GM18861 (cell line): ENCODE data around the gene ACLY.
"Not testable (repeated sequence)": the region's sequence is repeated elsewhere in the genome, so short reads cannot be mapped to it uniquely, and the experiment has no call there.

Source experiments
- ATAC-seq: cut with Tn5 transposase; IDR thresholded peaks from one replicate; pipeline ENCODE4 v1.9.1; 2021; ENCODE audit not compliant: unreplicated experiment

The ACLY gene

DNA sequence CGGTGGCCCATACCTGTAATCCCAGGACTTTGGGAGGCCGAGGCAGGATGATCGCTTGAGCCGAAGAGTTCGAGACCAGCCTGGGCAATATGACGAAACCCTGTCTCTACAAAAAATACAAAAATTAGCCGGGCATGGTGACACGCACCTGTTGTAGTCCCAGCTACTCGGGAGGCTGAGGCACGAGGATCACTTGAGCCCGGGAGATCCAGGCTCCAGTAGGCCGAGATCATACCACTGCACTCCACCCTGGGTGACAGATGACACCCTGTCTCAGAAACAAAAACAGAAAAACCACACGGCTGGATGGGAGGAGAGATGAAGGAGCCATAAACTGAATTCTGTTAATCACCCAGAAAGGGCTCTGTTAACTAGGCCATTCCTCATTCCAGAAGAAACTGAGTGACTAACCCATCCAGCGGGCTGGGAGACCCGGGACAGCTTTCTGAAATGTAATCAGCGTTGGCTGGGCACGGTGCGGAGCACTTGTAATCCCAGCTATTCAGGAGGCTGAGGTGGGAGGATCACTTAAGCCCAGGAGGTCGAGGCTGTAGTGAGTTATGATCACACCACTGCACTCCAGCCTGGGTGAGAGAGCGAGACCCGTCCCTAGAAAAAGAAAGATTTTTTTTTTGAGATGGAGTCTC, 82.1 kb downstream of the ACLY start:
- no peak for ATAC-seq

DNA sequence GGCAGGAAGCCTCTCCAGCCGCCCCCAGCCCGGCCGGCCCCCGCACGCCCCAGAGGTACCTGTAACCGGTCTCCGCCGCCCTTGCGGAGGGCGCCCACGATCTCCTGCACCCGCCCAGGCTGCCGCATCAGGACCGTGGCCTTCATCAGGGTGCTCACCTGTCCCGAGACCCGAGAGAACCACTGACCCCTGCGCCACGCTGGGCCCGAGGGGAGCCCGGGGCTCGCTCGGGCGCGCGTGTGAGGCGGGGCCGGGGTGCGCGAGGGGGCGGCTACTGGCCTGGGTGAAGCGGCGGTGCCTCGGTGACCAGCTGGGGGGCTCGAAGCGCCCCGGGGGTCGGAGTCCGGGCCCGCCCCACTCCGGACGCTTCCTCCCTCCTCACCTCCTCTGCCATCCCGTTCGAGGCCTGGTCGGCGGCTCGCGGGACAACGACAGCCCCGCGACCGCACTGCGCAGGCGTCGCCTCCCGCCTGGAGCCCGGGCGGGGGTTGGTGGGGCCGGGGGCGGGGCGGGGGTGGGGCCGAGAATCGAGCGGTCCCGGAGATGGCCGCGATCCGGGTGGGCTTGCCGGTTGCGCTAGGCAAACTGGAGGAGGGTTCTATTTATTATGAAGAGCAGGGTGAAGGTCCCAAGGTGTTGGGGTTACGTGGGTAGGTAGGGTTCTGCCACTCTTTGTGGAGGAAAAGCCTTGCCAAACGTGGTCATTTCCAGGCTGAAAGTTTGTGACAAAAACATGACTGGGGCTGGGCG, 82.8 kb downstream of the ACLY start, which contains the start of gene NT5C3B:
Gene NT5C3B (minus strand): TSS at position 433 of the 750 bp plus-strand sequence. CDS start 39 bp downstream, at position 394.
- no peak for ATAC-seq

DNA sequence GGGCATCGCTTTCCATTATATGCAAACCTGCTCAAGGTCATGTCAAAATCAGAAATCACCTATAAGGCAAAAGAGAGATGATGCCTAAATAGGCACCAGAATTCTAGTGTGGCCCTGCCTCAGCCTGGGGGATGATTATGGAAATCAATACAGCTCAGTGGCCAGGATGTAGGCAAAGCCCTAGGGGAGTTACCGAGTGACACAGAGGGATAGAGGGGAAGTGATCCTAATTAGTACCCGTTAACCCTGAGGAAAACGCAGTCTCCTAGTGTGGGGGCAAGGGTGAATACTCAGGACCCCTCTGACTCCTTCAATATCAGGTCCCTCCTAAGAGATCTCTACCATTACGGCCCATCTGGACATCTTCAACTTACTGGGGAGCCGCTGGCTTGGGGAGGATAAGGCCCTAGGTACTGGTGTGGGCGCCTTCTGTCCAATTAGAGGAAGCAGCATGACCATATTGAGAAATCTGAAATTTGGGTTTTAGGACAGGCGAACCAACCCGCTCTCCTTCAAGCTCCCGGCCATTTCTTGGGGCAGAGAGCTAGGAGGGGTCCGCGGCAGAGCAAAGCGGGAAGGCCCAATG, 83.4 kb downstream of the ACLY start:
- no peak for ATAC-seq

DNA sequence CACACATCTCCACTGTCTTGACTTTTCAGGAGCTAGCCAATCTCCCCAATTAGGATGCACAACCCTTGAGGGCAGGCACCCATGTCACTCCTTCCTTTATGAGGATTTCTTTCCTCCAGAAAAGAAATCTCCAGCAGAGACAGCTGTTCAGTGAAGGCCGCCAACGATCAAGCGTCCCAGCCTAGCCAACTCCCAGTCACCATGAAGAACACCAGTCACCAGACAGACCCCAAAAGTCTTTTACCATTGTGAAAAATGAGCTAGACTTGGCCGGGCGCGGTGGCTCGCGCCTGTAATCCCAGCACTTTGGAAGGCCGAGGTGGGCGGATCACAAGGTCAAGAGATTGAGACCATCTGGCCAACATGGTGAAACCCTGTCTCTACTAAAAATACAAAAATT, 88.8 kb downstream of the ACLY start:
- ATAC-seq = not testable (repeated sequence)

DNA sequence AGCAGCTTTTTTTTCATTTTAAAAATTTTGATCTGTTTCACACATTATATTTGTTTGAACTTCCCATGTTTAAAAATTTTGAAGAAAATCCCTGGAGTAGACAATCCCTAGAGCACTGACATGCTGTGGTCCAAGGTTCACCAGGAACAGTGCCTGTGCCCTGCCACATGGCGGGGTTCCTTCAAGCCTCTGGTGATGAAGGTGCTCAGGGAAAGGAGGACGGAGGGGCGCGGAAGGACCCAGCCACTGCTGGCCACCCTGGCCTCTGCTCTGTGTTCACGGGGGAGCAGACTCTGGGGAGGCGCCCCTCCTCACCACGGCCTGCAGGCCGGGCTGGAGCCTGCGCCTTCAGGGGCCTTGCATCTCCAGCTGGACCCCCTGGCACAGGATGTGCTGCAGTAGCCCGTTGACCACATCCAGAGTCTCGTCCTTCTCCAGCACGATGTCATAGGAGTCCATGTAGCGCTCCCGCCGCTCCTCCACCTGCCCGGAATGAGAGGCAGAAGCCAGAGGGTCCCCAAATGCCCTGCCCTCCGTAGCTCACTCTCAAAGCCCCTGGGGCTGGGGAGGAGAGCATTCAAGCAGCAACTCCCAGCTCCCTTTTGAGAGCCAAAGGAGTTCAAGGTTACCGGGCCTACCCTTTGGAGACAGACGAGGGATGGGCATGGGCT, 93.4 kb downstream of the ACLY start:
- ATAC-seq = no peak

DNA sequence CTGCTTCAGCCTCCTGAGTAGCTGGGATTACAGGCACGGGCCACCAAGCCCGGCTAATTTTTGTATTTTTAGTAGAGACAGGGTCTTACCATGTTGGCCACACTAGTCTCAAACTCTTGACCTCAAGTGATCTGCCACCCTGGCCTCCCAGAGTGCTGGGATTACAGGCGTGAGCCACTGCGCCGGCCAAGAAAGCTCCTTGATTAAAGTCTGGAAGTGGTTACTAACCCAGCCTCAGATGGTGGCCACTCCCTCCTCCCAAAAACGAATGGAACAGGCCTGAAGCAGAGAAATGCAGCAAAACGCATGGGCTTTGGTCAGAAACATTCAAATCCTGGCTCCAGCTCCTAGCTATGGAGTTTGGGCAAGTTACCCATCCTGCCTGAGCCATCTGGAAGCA, 94.7 kb downstream of the ACLY start:
- ATAC-seq = no peak

DNA sequence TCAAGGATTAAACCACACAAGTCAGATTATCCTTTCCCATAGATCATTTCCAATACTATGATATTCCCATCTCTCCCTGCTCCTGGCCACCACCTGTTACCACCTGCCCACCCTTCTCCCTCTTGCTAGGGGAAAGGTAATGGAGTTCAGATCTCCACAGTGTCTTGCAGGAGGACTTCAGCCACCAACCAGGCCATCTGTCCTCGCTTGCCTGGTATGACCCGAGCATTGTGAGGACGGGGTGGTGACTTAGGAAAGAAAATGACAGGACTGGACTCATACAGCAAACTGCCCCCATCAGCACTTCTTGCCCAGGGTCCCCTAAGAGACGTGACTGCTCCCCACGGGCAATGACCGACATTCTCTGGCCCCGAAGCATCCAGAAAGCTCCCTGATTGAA, 95.2 kb downstream of the ACLY start:
- ATAC-seq = no peak

DNA sequence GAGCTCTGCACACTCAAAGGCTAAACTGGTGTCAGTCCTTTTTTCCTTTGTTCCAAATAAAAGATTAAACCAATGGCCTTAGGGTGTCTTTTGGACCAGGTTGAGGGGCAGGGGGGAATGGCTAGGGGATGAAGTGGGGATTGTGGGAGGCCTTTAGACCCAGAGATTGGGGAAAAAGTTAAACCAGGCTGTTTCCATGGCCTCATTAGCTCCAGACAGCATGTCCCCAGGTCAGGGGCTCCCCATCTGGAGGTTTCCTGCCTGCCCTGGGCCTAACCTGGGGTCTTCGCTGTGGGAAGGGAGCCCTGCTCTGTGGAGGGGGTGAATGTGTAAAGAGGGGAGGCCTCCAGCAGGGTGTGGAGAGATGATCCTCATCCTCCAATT, 95.6 kb downstream of the ACLY start:
- ATAC-seq = no peak

DNA sequence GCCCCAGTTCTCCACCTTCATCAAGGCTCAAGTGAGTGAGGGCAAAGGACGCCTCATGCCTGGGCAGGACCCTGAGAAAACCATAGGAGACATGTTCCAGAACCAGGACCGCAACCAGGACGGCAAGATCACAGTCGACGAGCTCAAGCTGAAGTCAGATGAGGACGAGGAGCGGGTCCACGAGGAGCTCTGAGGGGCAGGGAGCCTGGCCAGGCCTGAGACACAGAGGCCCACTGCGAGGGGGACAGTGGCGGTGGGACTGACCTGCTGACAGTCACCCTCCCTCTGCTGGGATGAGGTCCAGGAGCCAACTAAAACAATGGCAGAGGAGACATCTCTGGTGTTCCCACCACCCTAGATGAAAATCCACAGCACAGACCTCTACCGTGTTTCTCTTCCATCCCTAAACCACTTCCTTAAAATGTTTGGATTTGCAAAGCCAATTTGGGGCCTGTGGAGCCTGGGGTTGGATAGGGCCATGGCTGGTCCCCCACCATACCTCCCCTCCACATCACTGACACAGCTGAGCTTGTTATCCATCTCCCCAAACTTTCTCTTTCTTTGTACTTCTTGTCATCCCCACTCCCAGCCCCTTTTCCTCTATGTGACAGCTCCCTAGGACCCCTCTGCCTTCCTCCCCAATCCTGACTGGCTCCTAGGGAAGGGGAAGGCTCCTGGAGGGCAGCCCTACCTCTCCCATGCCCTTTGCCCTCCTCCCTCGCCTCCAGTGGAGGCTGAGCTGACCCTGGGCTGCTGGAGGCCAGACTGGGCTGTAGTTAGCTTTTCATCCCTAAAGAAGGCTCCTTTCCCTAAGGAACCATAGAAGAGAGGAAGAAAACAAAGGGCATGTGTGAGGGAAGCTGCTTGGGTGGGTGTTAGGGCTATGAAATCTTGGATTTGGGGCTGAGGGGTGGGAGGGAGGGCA, 96.3 kb downstream of the ACLY start:
- no peak for ATAC-seq

DNA sequence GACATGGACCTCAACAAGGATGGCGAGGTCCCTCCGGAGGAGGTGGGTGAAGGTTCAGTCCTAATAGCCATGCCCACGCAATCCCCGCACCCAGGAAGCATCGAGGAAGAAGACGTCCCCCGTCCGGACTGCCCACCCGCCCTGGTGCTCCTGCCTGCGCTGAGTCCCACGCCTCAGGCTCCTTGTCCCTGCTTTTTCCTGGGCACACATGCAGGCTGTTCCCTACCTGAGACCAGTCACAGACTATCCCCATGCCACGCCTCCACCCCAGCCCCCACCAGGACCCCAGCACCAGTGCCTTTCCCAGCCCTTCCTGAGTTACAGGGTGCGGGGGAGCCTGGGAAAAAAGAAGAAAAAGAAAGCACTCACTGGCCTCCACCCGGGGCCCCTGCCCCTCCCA, 97.0 kb downstream of the ACLY start:
- no peak for ATAC-seq

DNA sequence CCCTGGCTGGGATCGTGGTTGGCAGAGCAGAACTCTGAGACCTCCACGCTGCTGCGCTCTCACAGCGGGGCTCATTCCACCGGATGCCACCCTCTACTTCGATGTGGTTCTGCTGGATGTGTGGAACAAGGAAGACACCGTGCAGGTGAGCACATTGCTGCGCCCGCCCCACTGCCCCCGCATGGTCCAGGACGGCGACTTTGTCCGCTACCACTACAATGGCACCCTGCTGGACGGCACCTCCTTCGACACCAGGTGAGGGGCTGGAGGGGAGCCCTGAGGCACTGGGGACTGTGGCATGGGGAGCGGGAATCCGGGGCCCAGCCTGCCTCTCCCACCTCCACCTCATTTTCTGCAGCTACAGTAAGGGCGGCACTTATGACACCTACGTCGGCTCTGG, 100.7 kb downstream of the ACLY start:
- ATAC-seq = no peak
